Stimulated activated CD8-positive, alpha-beta memory T cell treated with anti-CD3 and anti-CD28 coated beads, Interleukin-2, amount 100 ng/mL, for 48 hours (primary cell): ENCODE measurements around the gene CUL2.
"Not testable (repeated sequence)": the region's sequence is repeated elsewhere in the genome, so short reads cannot be mapped to it uniquely, and the experiment has no call there.

Source experiments
- DNase-seq, 2 donors: peaks; one replicate each; pipeline ENCODE4 v3.0.0-alpha.2; 2020; ENCODE audit warnings: low read depth in 2 of 2

CUL2 gene

DNA sequence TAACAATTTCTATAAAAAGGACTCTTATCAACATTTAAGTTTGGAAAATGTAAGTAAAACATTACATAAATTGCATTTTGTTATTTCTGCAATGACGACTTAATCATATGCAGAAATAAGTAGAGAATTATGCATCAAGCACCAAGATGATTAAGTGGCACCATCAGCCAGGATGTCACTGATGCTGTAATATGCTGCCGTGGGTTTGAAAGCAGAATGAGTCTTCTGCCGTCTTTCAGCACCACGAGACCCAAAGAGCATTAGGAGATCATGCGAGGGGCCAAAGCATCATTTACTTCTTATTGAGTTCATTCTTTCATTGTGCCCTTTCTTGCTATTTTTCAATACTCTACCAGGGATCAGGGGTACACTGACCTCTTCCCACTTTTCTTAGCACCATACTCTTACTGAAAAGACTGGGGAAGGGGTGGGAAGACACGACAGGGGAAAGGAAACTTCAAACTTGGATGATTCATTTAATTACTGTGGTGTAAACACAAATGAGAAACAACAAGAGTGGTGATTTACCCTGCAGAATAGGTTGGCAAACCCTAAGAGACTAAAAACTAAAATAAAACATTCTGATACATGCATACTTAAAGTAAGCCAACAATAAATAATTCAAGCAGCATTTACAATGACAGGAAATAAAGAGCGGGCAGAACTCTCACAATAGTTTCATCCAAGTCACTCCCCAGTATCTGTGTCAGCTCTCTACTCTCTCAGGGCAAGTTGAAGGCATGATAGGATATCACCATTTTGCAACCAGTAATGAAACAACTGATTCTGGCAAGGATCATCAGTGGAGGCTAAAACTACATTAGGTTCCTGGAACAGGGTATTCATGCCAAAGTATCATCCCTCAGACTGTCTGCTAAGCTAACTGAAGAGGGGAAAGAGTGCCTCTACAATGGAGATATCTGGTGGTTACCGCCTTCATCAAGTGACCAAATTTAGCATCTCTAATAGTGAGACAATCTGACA, 70.8 kb downstream of the CUL2 start:
- no peak for DNase-seq

GRCh38 chr10:35017608-35018007, 72.5 kb downstream of the CUL2 start:
- no peak for DNase-seq

GRCh38 chr10:35015843-35016408, 74.2 kb downstream of the CUL2 start:
- no peak for DNase-seq

GRCh38 chr10:35012781-35013180, 77.4 kb downstream of the CUL2 start:
- DNase-seq, result no peak

- DNase-seq, result no peak
Measured at GRCh38 chr10:35011771-35012191, 78.4 kb downstream of the CUL2 start.

- no peak for DNase-seq
Measured at GRCh38 chr10:35007858-35008301, 82.3 kb downstream of the CUL2 start.

- no peak for DNase-seq
Measured at GRCh38 chr10:35006836-35007235, 83.3 kb downstream of the CUL2 start.

- DNase-seq, result no peak
Measured at GRCh38 chr10:35005868-35006267, 84.3 kb downstream of the CUL2 start.

DNA sequence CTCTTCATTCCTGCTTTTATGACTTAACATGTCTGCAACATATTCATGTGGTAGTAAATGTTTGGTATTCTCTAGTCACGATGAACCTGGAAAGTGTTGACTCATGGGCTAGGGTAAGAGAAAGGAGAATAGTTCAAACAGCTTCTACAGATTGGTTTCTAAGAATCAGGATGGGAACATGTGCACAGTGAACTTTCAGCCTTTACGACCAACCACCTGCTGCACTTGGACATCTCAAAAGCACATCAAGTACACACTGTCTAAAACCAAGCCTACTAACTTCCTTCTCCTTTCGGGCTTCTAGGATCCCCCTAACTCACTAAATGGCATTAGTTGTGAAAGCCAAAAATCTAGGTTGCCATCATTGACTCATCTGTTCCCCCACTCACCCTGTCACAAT, 85.5 kb downstream of the CUL2 start:
- no peak for DNase-seq

DNA sequence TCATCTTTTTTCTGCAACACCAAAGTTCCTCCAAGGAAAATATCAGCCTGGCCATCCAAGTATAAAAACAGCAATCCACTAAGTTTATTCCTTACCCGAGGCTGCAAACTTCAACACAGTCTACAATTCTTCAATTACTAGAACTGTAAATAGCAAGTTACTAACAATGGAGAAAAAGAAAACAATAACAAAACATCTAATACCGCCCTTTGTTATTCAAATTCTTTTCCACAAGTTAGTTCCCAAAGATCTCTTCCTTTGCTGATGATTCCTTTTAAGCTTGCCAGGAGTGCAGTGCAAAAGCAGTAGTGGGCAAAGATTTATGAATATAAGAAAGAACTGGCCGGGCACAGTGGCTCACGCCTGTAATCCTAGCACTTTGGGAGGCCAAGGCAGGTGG, 86.2 kb downstream of the CUL2 start:
- no peak for DNase-seq

GRCh38 chr10:35000936-35001335, 89.2 kb downstream of the CUL2 start:
- DNase-seq, result no peak

GRCh38 chr10:34999532-34999931, 90.6 kb downstream of the CUL2 start:
- DNase-seq, result no peak

DNA sequence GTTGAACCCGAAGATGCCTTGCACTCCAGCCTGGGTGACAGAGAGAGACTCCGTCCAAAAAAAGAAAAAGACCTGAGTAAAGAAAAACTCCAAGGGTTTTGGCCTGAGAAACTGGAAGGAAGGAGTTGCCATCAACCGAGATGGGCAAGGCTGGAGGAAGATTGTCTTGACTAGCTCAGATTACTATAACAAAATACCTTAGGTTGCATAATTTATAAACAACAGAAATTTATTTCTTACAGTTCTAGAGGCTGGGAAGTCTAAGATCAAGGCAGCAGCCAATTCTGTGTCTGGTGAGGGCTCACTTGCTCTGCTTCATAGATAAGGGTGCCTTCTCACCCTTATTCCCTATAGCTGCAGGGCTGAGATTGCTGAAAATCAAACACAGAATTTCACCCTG, 91.2 kb downstream of the CUL2 start:
- no peak for DNase-seq

DNA sequence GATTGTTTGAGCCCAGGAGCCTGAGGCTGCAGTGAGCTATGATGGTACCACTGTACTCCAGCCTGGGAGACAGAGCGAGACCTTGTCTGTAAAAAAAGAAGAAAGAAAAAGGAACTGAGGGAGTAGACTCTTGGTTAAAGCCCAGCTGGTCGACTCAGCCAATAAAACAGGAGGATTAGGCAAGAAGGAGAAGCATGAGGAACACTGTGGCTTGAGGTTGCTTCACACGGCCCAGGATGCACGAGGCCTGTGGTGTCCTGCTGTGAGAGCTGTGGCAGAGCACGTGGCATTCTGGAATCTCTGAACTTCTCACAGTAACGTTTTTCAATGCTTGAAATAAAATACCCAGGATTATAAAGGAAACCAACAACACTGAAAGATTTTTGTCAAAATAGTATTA, 93.3 kb downstream of the CUL2 start:
- no peak for DNase-seq

- no peak for DNase-seq
Measured at GRCh38 chr10:34995925-34996324, 94.2 kb downstream of the CUL2 start.

GRCh38 chr10:34994565-34995142, 95.5 kb downstream of the CUL2 start:
- DNase-seq, result peak; percentile 7 to 10

GRCh38 chr10:34993782-34994181, 96.4 kb downstream of the CUL2 start:
- no peak for DNase-seq

DNA sequence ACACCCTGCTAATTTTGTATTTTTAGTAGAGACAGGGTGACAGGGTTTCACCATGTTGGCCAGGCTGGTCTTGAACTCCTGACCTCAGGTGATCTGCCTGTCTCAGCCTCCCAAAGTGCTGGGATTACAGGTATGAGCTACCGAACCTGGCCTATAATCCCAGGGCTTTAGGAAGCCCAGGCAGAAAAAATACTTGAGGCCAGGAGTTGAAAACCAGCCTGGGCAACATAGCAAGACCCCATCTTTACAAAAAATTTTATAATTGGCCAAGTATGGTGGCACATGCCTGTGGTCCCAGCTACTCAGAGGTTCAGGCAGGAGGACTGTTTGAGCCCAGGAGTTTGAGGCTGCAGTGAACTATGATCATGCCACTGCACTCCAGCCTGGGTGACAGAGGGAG, 99.0 kb downstream of the CUL2 start:
- DNase-seq, result not testable (repeated sequence)

GRCh38 chr10:34988397-34989067, 101.6 kb downstream of the CUL2 start:
- DNase-seq, result no peak

- DNase-seq, result no peak
Measured at GRCh38 chr10:34985823-34986222, 104.3 kb downstream of the CUL2 start.

DNA sequence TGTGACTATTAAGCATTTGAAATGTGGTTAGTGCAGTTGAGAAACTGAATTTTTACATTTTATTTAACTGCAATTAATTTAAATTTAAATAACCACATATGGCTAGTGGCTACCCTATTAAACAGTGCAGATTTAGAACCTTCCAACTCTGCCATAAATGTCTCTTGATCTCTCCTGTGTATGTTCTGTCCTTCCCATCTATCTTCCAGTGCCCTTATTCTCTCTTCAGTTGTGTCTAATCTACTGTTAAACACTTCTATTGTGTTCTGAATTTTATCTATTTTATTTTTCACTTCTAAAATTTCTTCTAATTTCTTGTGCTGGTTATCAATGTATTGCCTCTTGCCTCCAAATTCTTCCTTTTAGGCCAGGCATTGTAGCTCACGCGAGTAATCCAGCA, 105.0 kb downstream of the CUL2 start:
- DNase-seq, result no peak

GRCh38 chr10:34981844-34982243, 108.3 kb downstream of the CUL2 start:
- DNase-seq, result no peak
